Transverse colon (tissue), 4 donors: Measurements from ENCODE around the gene NAT10. TPM values are rescaled to one million over a fixed set of nuclear protein-coding genes. Genes with fewer than 3 reads are reported as not detected.
A peak's percentile ranks its signal among the peaks of the same experiment; 100 is the strongest.
"Not testable (repeated sequence)": the region's sequence is repeated elsewhere in the genome, so short reads cannot be mapped to it uniquely, and the experiment has no call there.

ENCODE experiments used
- DNase-seq: peaks from one replicate; pipeline ENCODE4 v3.0.0-alpha.2; 2019
- H3K27ac ChIP-seq, 4 donors: fragments of 200-600 bp; sonication (generic); 2 replicates each; pipeline ENCODE4 v1.5.1; 2016 to 2018; ENCODE audit warnings: inconsistent platforms in 4 of 4
- H3K27me3 ChIP-seq: fragments of 200-600 bp; sonication (generic); 2 replicates; pipeline ENCODE4 v1.5.1; 2017; ENCODE audit warnings: inconsistent platforms
- H3K36me3 ChIP-seq, 4 donors: fragments of 200-600 bp; sonication (generic); 2 replicates each; pipeline ENCODE4 v1.5.1; 2017 to 2019; ENCODE audit warnings: inconsistent platforms in 4 of 4
- H3K4me1 ChIP-seq, 4 donors: fragments of 200-600 bp; sonication (generic); 2 replicates each; pipeline ENCODE4 v1.5.1; 2017 to 2020; ENCODE audit warnings: inconsistent platforms in 4 of 4
- H3K4me3 ChIP-seq, 4 donors: fragments of 200-600 bp; sonication (generic); 1 replicate in 1 of 4; 2 replicates in 3 of 4; pipeline versions ENCODE4 v1.5.1 to v1.6.1; 2017 to 2019; ENCODE audit warnings: inconsistent platforms in 4 of 4
- H3K9me3 ChIP-seq, 2 donors: fragments of 200-600 bp; sonication (generic); 2 replicates each; pipeline ENCODE4 v1.5.1; 2017 to 2019; ENCODE audit warnings: inconsistent platforms in 2 of 2
- CTCF ChIP-seq, 5 experiments: fragments of 200-600 bp in 3 of 5; fragments of 450-650 bp in 2 of 5; sonication (generic) in 3 of 5; IDR thresholded peaks; 1 replicate in 2 of 5; 2 replicates in 3 of 5; pipeline ENCODE4 v1.5.1; 2016 to 2017; ENCODE audit warnings: antibody characterized with exemption in 5 of 5, inconsistent platforms in 3 of 5, mild to moderate bottlenecking in 2 of 5, moderate library complexity in 1 of 5
- EP300 ChIP-seq: sonication (generic); formaldehyde crosslinking; IDR thresholded peaks from one replicate; pipeline ENCODE4 v1.6.1; 2017; ENCODE audit warnings: antibody characterized with exemption, low read depth
- POLR2A ChIP-seq: fragments of 450-650 bp; IDR thresholded peaks from one replicate; pipeline ENCODE4 v1.6.1; 2016; ENCODE audit warnings: antibody characterized with exemption, mild to moderate bottlenecking, moderate library complexity
- POLR2AphosphoS5 ChIP-seq, 3 donors: sonication (generic); formaldehyde crosslinking; IDR thresholded peaks; one replicate each; pipeline ENCODE4 v1.6.1; 2016; ENCODE audit warnings: antibody characterized with exemption in 3 of 3
- WGBS, 2 donors: methylation state at CpG; one replicate each; pipeline ENCODE4 v1.1.5; 2018; ENCODE audit warnings: low coverage in 1 of 2; 5-methylcytosine and 5-hydroxymethylcytosine counted together
- in situ Hi-C, 4 donors: fragments of 200-750 bp; cut with MboI; loops; one replicate each; pipeline versions ENCODE4 v1.15.0 to v1.15.1; 2017; ENCODE audit warnings: low sequenced_read_pairs in 3 of 4, low pct_ligation_motif_present in 1 of 4, low pct_unique_long_range_greater_than_20kb in 1 of 4
- intact Hi-C: fragments of 100-400 bp; cut with DNase I; formaldehyde crosslinking; loops from one replicate; pipeline ENCODE4 v1.15.1; 2023; ENCODE audit warnings: low total_unique reads
- total RNA-seq, 4 donors: library from RNA; depleted of rRNA; stranded (reverse); fragments of >200 nt; gene quantifications; one replicate each; pipeline ENCODE4 v1.1.0, GENCODE V29; 2016

Gene NAT10
- total RNA-seq, 4 donors from 2014 or later, result 16.0 to 40.6 (median 26.9) TPM

DNA sequence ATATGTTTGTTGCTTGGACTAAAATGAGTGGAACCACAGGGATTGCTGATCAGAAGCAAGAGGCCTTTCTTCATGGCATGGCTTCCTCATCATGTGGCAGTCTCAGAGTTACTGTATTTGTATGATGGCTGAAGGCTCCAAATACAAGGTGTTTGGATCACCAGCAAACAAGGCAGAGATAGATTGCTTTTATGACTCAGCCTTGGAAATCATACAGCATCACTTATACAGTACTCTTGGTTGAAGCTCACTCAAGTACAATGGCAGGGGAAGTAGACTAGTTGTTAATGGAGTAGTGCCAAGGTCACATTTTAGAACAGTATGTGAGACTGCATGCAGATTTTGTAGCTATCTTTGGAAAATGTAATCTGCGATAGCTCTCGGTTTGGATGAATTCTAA lies 37.3 kb upstream of the NAT10 start:
- no peak for DNase-seq
- no peak for TF ChIP-seq POLR2AphosphoS5 (IDR thresholded peaks at IDR 0.05)
- TF ChIP-seq CTCF (IDR thresholded peaks at IDR 0.05), result no peak
- no peak for TF ChIP-seq EP300
- no peak for TF ChIP-seq POLR2A
- 52 to 79% methylated on average over 2 of the region's 2 CpGs for WGBS, 2 donors
- Histone ChIP-seq H3K36me3 (peaks cover 0 to 11% (median 0%) of the 10 kb centered on the region in 4 donors), H3K27ac (no peak overlapping the region), H3K27me3 (no peaks in the 10 kb centered on the region), H3K9me3 (no peaks in the 10 kb centered on the region), H3K4me3 (no peak overlapping the region), H3K4me1 (peaks cover 10 to 62% (median 32%) of the 10 kb centered on the region in 4 donors)
- intact Hi-C loops (loop anchor here (5.0 kb wide), 1 partner anchor 201 kb away; no protein-coding TSS in a partner anchor), in situ Hi-C loops (no loop called here)

DNA sequence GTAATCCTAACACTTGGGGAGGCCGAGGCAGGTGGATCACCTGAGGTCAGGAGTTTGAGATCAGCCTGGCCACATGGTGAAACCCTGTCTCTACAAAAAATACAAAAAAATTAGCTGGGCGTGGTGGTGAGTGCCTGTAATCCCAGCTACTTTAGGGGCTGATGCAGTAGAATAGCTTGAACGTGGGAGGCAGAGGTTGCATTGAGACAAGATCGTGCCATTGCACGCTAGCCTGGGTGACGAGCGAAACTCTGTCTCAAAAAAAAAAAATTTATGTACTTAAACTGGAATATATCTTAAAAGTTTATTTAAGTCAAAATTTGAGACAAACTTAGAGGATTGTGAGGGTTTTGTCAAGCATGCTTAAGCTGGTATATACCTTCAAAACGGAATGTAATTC lies 34.1 kb upstream of the NAT10 start:
- H3K27ac ChIP-seq, intact Hi-C loops, in situ Hi-C loops, DNase-seq, H3K27me3 ChIP-seq, H3K9me3 ChIP-seq, H3K4me3 ChIP-seq: not testable (repeated sequence)
- Histone ChIP-seq H3K36me3 (peaks cover 0 to 21% (median 10%) of the 10 kb centered on the region in 4 donors), H3K4me1 (peaks cover 11 to 56% (median 27%) of the 10 kb centered on the region in 4 donors)
- 81 to 83% methylated on average over 7 to 8 of the region's 8 CpGs for WGBS, 2 donors

DNA sequence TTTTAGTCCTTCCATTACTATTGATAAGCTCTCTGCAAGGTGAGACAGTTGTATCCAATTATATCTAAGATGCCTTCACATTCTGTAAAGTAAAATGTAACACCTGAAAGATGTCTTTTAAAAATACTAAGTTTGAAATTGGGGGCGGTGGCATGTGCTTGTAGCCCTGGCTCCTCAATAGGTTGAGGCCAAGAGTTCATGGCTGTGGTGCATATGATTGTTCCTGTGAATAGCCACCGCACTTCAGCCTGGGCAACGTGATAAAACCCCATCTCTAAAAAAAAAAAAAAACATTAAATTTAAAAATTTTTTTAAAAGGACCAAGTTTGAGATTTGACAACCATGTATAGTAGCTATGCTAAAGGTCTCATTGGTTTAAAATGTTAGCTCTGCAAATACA lies 33.4 kb upstream of the NAT10 start:
- TF ChIP-seq POLR2AphosphoS5 (IDR thresholded peaks at IDR 0.05) (no peak), POLR2A (no peak), EP300 (no peak), CTCF (IDR thresholded peaks at IDR 0.05) (no peak)
- Histone ChIP-seq H3K4me1 (peaks cover 11 to 49% (median 27%) of the 10 kb centered on the region in 4 donors), H3K27ac (no peak overlapping the region), H3K4me3 (no peak overlapping the region), H3K36me3 (peaks cover 0 to 28% (median 14%) of the 10 kb centered on the region in 4 donors), H3K27me3 (no peaks in the 10 kb centered on the region), H3K9me3 (no peaks in the 10 kb centered on the region)
- no peak for DNase-seq
- WGBS, 2 donors, result 82 to 85% methylated on average over 3 of the region's 3 CpGs
- intact Hi-C loops (no loop called here), in situ Hi-C loops (no loop called here)

DNA sequence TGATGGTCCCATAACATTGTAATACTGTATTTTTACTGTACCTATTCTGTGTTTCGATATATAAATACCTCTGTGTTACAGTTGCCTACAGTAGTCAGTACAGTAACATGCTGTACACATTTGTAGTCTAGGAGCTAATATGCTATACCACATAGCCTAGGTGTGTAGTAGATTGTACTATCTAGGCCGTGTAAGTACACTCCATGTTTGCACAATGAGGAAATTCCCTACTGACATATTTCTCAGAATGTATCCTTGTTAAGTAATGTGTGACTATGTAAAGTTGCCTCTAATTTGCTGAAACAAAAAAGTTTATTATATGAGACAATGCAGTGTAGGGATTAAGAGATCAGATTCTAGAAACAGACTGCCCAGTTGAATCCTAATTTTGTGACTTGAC lies 32.6 kb upstream of the NAT10 start:
- no peak for DNase-seq
- no peak overlapping the region for H3K27ac ChIP-seq
- intact Hi-C loops (no loop called here), in situ Hi-C loops (no loop called here)
- WGBS, 2 donors, result 64 to 65% methylated on average over 2 of the region's 2 CpGs
- H3K27me3 ChIP-seq, result no peaks in the 10 kb centered on the region
- H3K4me1 ChIP-seq, result peaks cover 8 to 41% (median 24%) of the 10 kb centered on the region in 4 donors
- peaks cover 0 to 36% (median 18%) of the 10 kb centered on the region in 4 donors for H3K36me3 ChIP-seq
- no peaks in the 10 kb centered on the region for H3K9me3 ChIP-seq
- H3K4me3 ChIP-seq, result no peak overlapping the region
- no peak for TF ChIP-seq POLR2AphosphoS5 (IDR thresholded peaks at IDR 0.05)

DNA sequence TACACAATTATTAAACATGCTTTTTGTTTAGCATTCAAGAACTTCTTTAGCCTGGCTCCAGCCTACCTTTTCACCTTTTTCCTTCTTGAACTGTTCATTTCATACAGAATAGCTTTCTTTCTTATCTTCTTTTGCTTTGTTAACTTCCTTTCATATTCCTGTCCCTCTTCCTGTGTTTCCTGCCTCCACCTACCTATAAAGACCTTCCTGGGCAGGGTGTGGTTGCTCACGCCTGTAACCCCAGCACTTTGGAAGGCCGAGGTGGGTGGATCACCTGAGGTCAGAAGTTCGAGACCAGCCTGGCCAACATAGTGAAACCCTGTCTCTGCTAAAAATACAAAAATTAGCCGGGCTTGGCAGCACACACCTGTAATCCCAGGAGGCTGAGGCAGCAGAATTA lies 31.0 kb upstream of the NAT10 start:
- 44% methylated on average over 4 of the region's 4 CpGs; no CpG with 5 or more reads in 1 of the 2 donors for WGBS, 2 donors
- peak overlapping the region in 3 of 4 donors; percentile 18 to 40 (median 34) for H3K27ac ChIP-seq

More for the DNA sequence above, 31.0 kb upstream of the NAT10 start:
- intact Hi-C loops, result no loop called here
- no peaks in the 10 kb centered on the region for H3K9me3 ChIP-seq
- no peaks in the 10 kb centered on the region for H3K27me3 ChIP-seq
- in situ Hi-C loops, result no loop called here
- H3K36me3 ChIP-seq, result peaks cover 0 to 50% (median 25%) of the 10 kb centered on the region in 4 donors
- DNase-seq, result no peak
- H3K4me1 ChIP-seq, result peaks cover 0 to 33% (median 18%) of the 10 kb centered on the region in 4 donors
- TF ChIP-seq POLR2AphosphoS5 (IDR thresholded peaks at IDR 0.05) (no peak), CTCF (IDR thresholded peaks at IDR 0.05) (no peak), POLR2A (no peak), EP300 (no peak)
- no peak overlapping the region for H3K4me3 ChIP-seq
